Panc1 (cell line): Measurements from ENCODE around the gene NT5M. TPM values are rescaled to one million over a fixed set of nuclear protein-coding genes. Genes with fewer than 3 reads are reported as not detected.

Experiments used
- ATAC-seq: fragments of 200-7000 bp; cut with Tn5 transposase; 2 replicates; pipeline ENCODE4 v1.9.1; 2020; ENCODE audit warnings: mild to moderate bottlenecking, moderate library complexity
- BruUV-seq: library from RNA; stranded (reverse); fragments of 400-500 nt; replicated peaks from 2 replicates; lab custom pipeline; 2021; lab: Mats Ljungman, UMichigan
- CTCF ChIA-PET: fragments of 300-600 bp; sonication (Branson Sonifier 250); formaldehyde crosslinking; loops from one replicate; lab custom pipeline; 2022; ENCODE audit warnings: antibody characterized with exemption; lab: Charles Lee
- POLR2A ChIA-PET: fragments of 300-600 bp; sonication (Branson Sonifier 250); formaldehyde crosslinking; loops from one replicate; lab custom pipeline; 2022; ENCODE audit warnings: antibody characterized with exemption; lab: Charles Lee
- DNase-seq: peaks from one replicate; pipeline ENCODE4 v3.0.0-alpha.2; 2010; ENCODE audit warnings: low read depth, low spot score
- H3K27ac ChIP-seq: 2 replicates; pipeline ENCODE4 v1.5.1; 2011; ENCODE audit warnings: mild to moderate bottlenecking, low read length, inconsistent platforms
- H3K27me3 ChIP-seq: fragments of 200-500 bp; sonication (Bioruptor generic); 2 replicates; pipeline ENCODE4 v1.6.0; 2014; ENCODE audit warnings: low read length, inconsistent platforms; ENCODE audit not compliant: control insufficient read depth, insufficient read depth
- H3K36me3 ChIP-seq: fragments of 200-500 bp; sonication (Bioruptor generic); 2 replicates; pipeline ENCODE4 v1.5.1; 2014; ENCODE audit warnings: inconsistent platforms, mild to moderate bottlenecking, low read length, moderate library complexity; ENCODE audit not compliant: control insufficient read depth, insufficient read depth
- H3K4me1 ChIP-seq: 2 replicates; pipeline ENCODE4 v1.5.1; 2011; ENCODE audit warnings: inconsistent platforms, mild to moderate bottlenecking, low read length, moderate library complexity; ENCODE audit not compliant: control insufficient read depth, insufficient read depth
- H3K4me3 ChIP-seq, 2 experiments: 2 replicates each; pipeline ENCODE4 v1.5.1; 2011 to 2012; ENCODE audit warnings: low read depth in 2 of 2, low read length in 2 of 2, mild to moderate bottlenecking in 2 of 2, inconsistent platforms in 1 of 2, moderate library complexity in 1 of 2
- H3K9me3 ChIP-seq: fragments of 200-500 bp; sonication (Bioruptor generic); 2 replicates; pipeline ENCODE4 v1.5.1; 2014; ENCODE audit warnings: low read depth, mild to moderate bottlenecking, inconsistent platforms, low read length, moderate library complexity; ENCODE audit not compliant: control insufficient read depth, insufficient read depth
- POLR2AphosphoS5 ChIP-seq: IDR thresholded peaks from 2 replicates; pipeline ENCODE4 v1.6.1; 2012; ENCODE audit warnings: mild to moderate bottlenecking, low read depth, low read length, moderate library complexity
- REST ChIP-seq, 2 experiments: IDR thresholded peaks; 2 replicates each; pipeline ENCODE4 v1.6.1; 2011 to 2012; ENCODE audit warnings: low read depth in 2 of 2, control low read depth in 1 of 2, low read length in 1 of 2, mild to moderate bottlenecking in 1 of 2, moderate library complexity in 1 of 2; ENCODE audit not compliant: insufficient read depth in 1 of 2
- SIN3A ChIP-seq: IDR thresholded peaks from 2 replicates; pipeline ENCODE4 v1.6.1; 2012; ENCODE audit warnings: low read depth, mild to moderate bottlenecking, low read length, moderate library complexity, borderline replicate concordance; ENCODE audit not compliant: insufficient read depth
- TCF7L2 ChIP-seq: IDR thresholded peaks from 2 replicates; pipeline ENCODE4 v1.6.1; 2011; ENCODE audit warnings: mild to moderate bottlenecking, low read depth, low read length, inconsistent platforms
- in situ Hi-C: cut with HindIII; loops from 2 replicates; pipeline ENCODE4 v1.10.0; 2016; ENCODE audit warnings: low sequenced_read_pairs, low pct_unique_long_range_greater_than_20kb
- intact Hi-C: fragments of 100-400 bp; cut with micrococcal nuclease; formaldehyde crosslinking; loops from one replicate; pipeline ENCODE4 v1.10.0; 2022; ENCODE audit not compliant: unreplicated experiment
- total RNA-seq: library from RNA; stranded (reverse); gene quantifications from one replicate; pipeline ENCODE4 v1.2.1, GENCODE V29; 2021; ENCODE audit not compliant: unreplicated experiment
- TF ChIP-seq, protein P1 (sequence below): fragments of 450-650 bp; IDR thresholded peaks from 2 replicates; pipeline ENCODE4 v1.5.1; 2017; ENCODE audit warnings: mild to moderate bottlenecking

NT5M gene
- total RNA-seq, 1 experiment from 2014 or later = 3.1 TPM

GRCh38 chr17:17349724-17350106 is 46.5 kb downstream of the NT5M start:
- BruUV-seq = no TSS peak
- no peaks in the 10 kb centered on the region for H3K9me3 ChIP-seq
- in situ Hi-C loops = no loop called here
- intact Hi-C loops = no loop called here
- ChIA-PET CTCF (no interaction called here), POLR2A (no interaction called here)
- H3K27me3 ChIP-seq = no peaks in the 10 kb centered on the region
- H3K4me1 ChIP-seq = no peaks in the 10 kb centered on the region
- no peak overlapping the region for H3K27ac ChIP-seq
- TF ChIP-seq SIN3A (no peak), TCF7L2 (no peak), POLR2AphosphoS5 (no peak), REST (IDR thresholded peaks at IDR 0.05; ENCODE audit: insufficient read depth in 1 of 2, low read depth in 2 of 2, low read length in 1 of 2) (no peak)
- TF ChIP-seq, protein P1, sequence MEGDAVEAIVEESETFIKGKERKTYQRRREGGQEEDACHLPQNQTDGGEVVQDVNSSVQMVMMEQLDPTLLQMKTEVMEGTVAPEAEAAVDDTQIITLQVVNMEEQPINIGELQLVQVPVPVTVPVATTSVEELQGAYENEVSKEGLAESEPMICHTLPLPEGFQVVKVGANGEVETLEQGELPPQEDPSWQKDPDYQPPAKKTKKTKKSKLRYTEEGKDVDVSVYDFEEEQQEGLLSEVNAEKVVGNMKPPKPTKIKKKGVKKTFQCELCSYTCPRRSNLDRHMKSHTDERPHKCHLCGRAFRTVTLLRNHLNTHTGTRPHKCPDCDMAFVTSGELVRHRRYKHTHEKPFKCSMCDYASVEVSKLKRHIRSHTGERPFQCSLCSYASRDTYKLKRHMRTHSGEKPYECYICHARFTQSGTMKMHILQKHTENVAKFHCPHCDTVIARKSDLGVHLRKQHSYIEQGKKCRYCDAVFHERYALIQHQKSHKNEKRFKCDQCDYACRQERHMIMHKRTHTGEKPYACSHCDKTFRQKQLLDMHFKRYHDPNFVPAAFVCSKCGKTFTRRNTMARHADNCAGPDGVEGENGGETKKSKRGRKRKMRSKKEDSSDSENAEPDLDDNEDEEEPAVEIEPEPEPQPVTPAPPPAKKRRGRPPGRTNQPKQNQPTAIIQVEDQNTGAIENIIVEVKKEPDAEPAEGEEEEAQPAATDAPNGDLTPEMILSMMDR = no peak
- no peak overlapping the region for H3K4me3 ChIP-seq
- DNase-seq (no peak), ATAC-seq (no peak)
- H3K36me3 ChIP-seq = no peaks in the 10 kb centered on the region

- TF ChIP-seq TCF7L2 (no peak), POLR2AphosphoS5 (no peak), REST (IDR thresholded peaks at IDR 0.05; ENCODE audit: insufficient read depth in 1 of 2, low read depth in 2 of 2, low read length in 1 of 2) (no peak), SIN3A (no peak)
- TF ChIP-seq, protein P1 = no peak
- no peaks in the 10 kb centered on the region for H3K36me3 ChIP-seq
- ChIA-PET POLR2A (no interaction called here), CTCF (no interaction called here)
- intact Hi-C loops (no loop called here), in situ Hi-C loops (no loop called here)
- no peaks in the 10 kb centered on the region for H3K27me3 ChIP-seq
- H3K27ac ChIP-seq = no peak overlapping the region
- no peaks in the 10 kb centered on the region for H3K4me1 ChIP-seq
- H3K4me3 ChIP-seq = no peak overlapping the region
- ATAC-seq = no peak
- no TSS peak for BruUV-seq
- H3K9me3 ChIP-seq = no peaks in the 10 kb centered on the region
- DNase-seq = no peak
Observed at GRCh38 chr17:17350491-17351355, 47.5 kb downstream of the NT5M start.
